Right forelimb (tissue), 1 donor: ENCODE measurements around the gene TRIM4.
"Not testable (repeated sequence)": the region's sequence is repeated elsewhere in the genome, so short reads cannot be mapped to it uniquely, and the experiment has no call there.

Experiments used
- DNase-seq: peaks from one replicate; pipeline ENCODE4 v3.0.0-alpha.2; 2018

TRIM4 gene

GRCh38 chr7:99910976-99911375 lies 8.4 kb downstream of the TRIM4 start:
- no peak for DNase-seq

- DNase-seq = no peak
Observed at GRCh38 chr7:99901581-99901980, 17.7 kb downstream of the TRIM4 start.

- DNase-seq = no peak
Observed at GRCh38 chr7:99899830-99900519, 19.4 kb downstream of the TRIM4 start.

- no peak for DNase-seq
Observed at GRCh38 chr7:99898836-99899235, 20.5 kb downstream of the TRIM4 start.

GRCh38 chr7:99898023-99898357 lies 21.3 kb downstream of the TRIM4 start:
- DNase-seq = no peak

GRCh38 chr7:99897322-99898022 lies 21.9 kb downstream of the TRIM4 start:
- DNase-seq = no peak

GRCh38 chr7:99894738-99895137 lies 24.6 kb downstream of the TRIM4 start:
- no peak for DNase-seq

GRCh38 chr7:99893280-99893679 lies 26.1 kb downstream of the TRIM4 start:
- DNase-seq = no peak

GRCh38 chr7:99890348-99890747 lies 29.0 kb downstream of the TRIM4 start:
- not testable (repeated sequence) for DNase-seq

- DNase-seq = not testable (repeated sequence)
Observed at GRCh38 chr7:99888366-99888765, 31.0 kb downstream of the TRIM4 start.

- DNase-seq = no peak
Observed at GRCh38 chr7:99881370-99881769, 38.0 kb downstream of the TRIM4 start.

GRCh38 chr7:99876933-99877332 lies 42.4 kb downstream of the TRIM4 start, which contains the start of gene OR2AE1:
Gene OR2AE1, minus strand, starts transcription at chr7:99877033. Its CDS starts 0 bp downstream, at chr7:99877033.
- no peak for DNase-seq

- DNase-seq = no peak
Observed at GRCh38 chr7:99876491-99876890, 42.8 kb downstream of the TRIM4 start.

- DNase-seq = no peak
Observed at GRCh38 chr7:99868246-99868645, 51.1 kb downstream of the TRIM4 start.

- not testable (repeated sequence) for DNase-seq
Observed at GRCh38 chr7:99867477-99867876, 51.9 kb downstream of the TRIM4 start.

- DNase-seq = no peak
Observed at GRCh38 chr7:99863847-99864440, 55.4 kb downstream of the TRIM4 start.

- DNase-seq = peak; percentile 62
Observed at GRCh38 chr7:99860281-99861127, 58.8 kb downstream of the TRIM4 start.

GRCh38 chr7:99855236-99855635 lies 64.1 kb downstream of the TRIM4 start:
- no peak for DNase-seq

GRCh38 chr7:99848420-99849216 lies 70.7 kb downstream of the TRIM4 start:
- DNase-seq = no peak

- DNase-seq = no peak
Observed at GRCh38 chr7:99844328-99844727, 75.0 kb downstream of the TRIM4 start.

- no peak for DNase-seq
Observed at GRCh38 chr7:99843808-99844207, 75.5 kb downstream of the TRIM4 start.

GRCh38 chr7:99842926-99843325 lies 76.4 kb downstream of the TRIM4 start:
- no peak for DNase-seq
